IMR-90 (cell line): ENCODE data around the gene KRT8. TPM values are rescaled to one million over a fixed set of nuclear protein-coding genes. Genes with fewer than 3 reads are reported as not detected.
A peak's percentile ranks its signal among the peaks of the same experiment; 100 is the strongest.

ENCODE experiments used
- ATAC-seq: fragments of 200-7000 bp; cut with Tn5 transposase; 2 replicates; pipeline ENCODE4 v1.9.1; 2020; ENCODE audit warnings: low read depth, mild to moderate bottlenecking, moderate library complexity
- BruUV-seq: library from RNA; stranded (reverse); fragments of 400-500 nt; replicated peaks from 2 replicates; lab custom pipeline; 2021; lab: Mats Ljungman, UMichigan
- CTCF ChIA-PET: fragments of 300-600 bp; formaldehyde crosslinking; extraction: SDS; loops from one replicate; lab custom pipeline; 2021; ENCODE audit warnings: antibody characterized with exemption; lab: Yijun Ruan, JAX
- POLR2A ChIA-PET: fragments of 300-600 bp; sonication (Branson Sonifier 250); formaldehyde crosslinking; loops from one replicate; lab custom pipeline; 2022; ENCODE audit warnings: antibody characterized with exemption; ENCODE audit not compliant: unreplicated experiment; lab: Charles Lee
- DNase-seq: peaks from one replicate; pipeline ENCODE4 v3.0.0; 2013
- H2AFZ ChIP-seq: replicated peaks from 2 replicates; pipeline ENCODE3; 2013; ENCODE audit warnings: low read length, mild to moderate bottlenecking; ENCODE audit not compliant: poor library complexity
- H2AK5ac ChIP-seq: 2 replicates; pipeline ENCODE4 v1.6.1; 2013; ENCODE audit warnings: low read depth, low read length, inconsistent platforms
- H2AK9ac ChIP-seq: replicated peaks from 2 replicates; pipeline ENCODE3; 2013; ENCODE audit warnings: mild to moderate bottlenecking, low read depth, low read length, moderate library complexity; ENCODE audit not compliant: poor library complexity
- H2BK120ac ChIP-seq: 2 replicates; pipeline ENCODE4 v1.6.1; 2013; ENCODE audit warnings: low read depth, low read length, inconsistent platforms
- H2BK15ac ChIP-seq: 3 replicates; pipeline ENCODE4 v1.6.1; 2013; ENCODE audit warnings: low read depth, low read length, inconsistent platforms
- H2BK20ac ChIP-seq: 2 replicates; pipeline ENCODE4 v1.6.1; 2013; ENCODE audit warnings: low read depth, mild to moderate bottlenecking, inconsistent platforms, low read length, moderate library complexity
- H2BK5ac ChIP-seq: 2 replicates; pipeline ENCODE4 v1.6.1; 2013; ENCODE audit warnings: mild to moderate bottlenecking, low read depth, low read length, inconsistent platforms; ENCODE audit not compliant: poor library complexity, severe bottlenecking
- H3K14ac ChIP-seq: replicated peaks from 2 replicates; pipeline ENCODE4 v1.6.1; 2013; ENCODE audit warnings: low read depth, low read length, inconsistent platforms
- H3K18ac ChIP-seq: 2 replicates; pipeline ENCODE4 v1.6.1; 2013; ENCODE audit warnings: low read depth, low read length, control low read depth
- H3K23ac ChIP-seq: 2 replicates; pipeline ENCODE4 v1.6.1; 2013; ENCODE audit warnings: low read depth, low read length, inconsistent platforms
- H3K27ac ChIP-seq: 2 replicates; pipeline ENCODE4 v1.5.1; 2013; ENCODE audit warnings: mild to moderate bottlenecking, control low read depth, low read length; ENCODE audit not compliant: insufficient read depth
- H3K27me3 ChIP-seq: 2 replicates; pipeline ENCODE4 v1.6.1; 2013; ENCODE audit warnings: low read length; ENCODE audit not compliant: control insufficient read depth, insufficient read depth
- H3K36me3 ChIP-seq: 2 replicates; pipeline ENCODE4 v1.6.1; 2013; ENCODE audit warnings: low read length, mixed read lengths; ENCODE audit not compliant: control insufficient read depth, insufficient read depth
- H3K4ac ChIP-seq: 2 replicates; pipeline ENCODE4 v1.6.1; 2013; ENCODE audit warnings: low read depth, low read length, inconsistent platforms
- H3K4me1 ChIP-seq: 2 replicates; pipeline ENCODE4 v1.6.1; 2013; ENCODE audit warnings: low read length, mixed read lengths; ENCODE audit not compliant: control insufficient read depth, insufficient read depth
- H3K4me2 ChIP-seq: 2 replicates; pipeline ENCODE4 v1.6.1; 2013; ENCODE audit warnings: low read depth, mild to moderate bottlenecking, control low read depth, low read length, moderate library complexity
- H3K4me3 ChIP-seq: 2 replicates; pipeline ENCODE4 v1.5.1; 2013; ENCODE audit warnings: low read depth, mild to moderate bottlenecking, control low read depth, low read length, moderate library complexity; ENCODE audit not compliant: insufficient read depth
- H3K56ac ChIP-seq: 2 replicates; pipeline ENCODE4 v1.6.1; 2013; ENCODE audit warnings: low read length, inconsistent platforms; ENCODE audit not compliant: insufficient read depth; ENCODE audit errors: extremely low read depth
- H3K79me1 ChIP-seq, 2 experiments: 2 replicates each; pipeline ENCODE4 v1.6.1; 2013; ENCODE audit warnings: low read length in 2 of 2, inconsistent platforms in 1 of 2, low read depth in 1 of 2
- H3K9ac ChIP-seq: 2 replicates; pipeline ENCODE4 v1.6.1; 2013; ENCODE audit warnings: low read depth, low read length, control low read depth
- H3K9me1 ChIP-seq: 2 replicates; pipeline ENCODE4 v1.6.1; 2013; ENCODE audit warnings: low read length, inconsistent platforms; ENCODE audit not compliant: insufficient read depth
- H3K9me3 ChIP-seq: 2 replicates; pipeline ENCODE4 v1.6.1; 2013; ENCODE audit warnings: low read length; ENCODE audit not compliant: control insufficient read depth, insufficient read depth
- H4K20me1 ChIP-seq: 2 replicates; pipeline ENCODE4 v1.6.1; 2013; ENCODE audit warnings: low read length, inconsistent platforms; ENCODE audit not compliant: insufficient read depth
- H4K5ac ChIP-seq: 2 replicates; pipeline ENCODE4 v1.6.1; 2013; ENCODE audit warnings: mild to moderate bottlenecking, low read depth, low read length, control low read depth
- H4K8ac ChIP-seq, 2 experiments: 2 replicates each; pipeline ENCODE4 v1.6.1; 2013; ENCODE audit warnings: low read depth in 2 of 2, low read length in 2 of 2, control low read depth in 1 of 2, inconsistent platforms in 1 of 2
- H4K91ac ChIP-seq: 2 replicates; pipeline ENCODE4 v1.6.1; 2013; ENCODE audit warnings: low read depth, low read length, inconsistent platforms; ENCODE audit not compliant: insufficient read depth
- BHLHE40 ChIP-seq: fragments of 150-350 bp; IDR thresholded peaks from 2 replicates; pipeline ENCODE4 v1.6.1; 2016; ENCODE audit warnings: mild to moderate bottlenecking, low read depth, low read length
- CEBPB ChIP-seq: IDR thresholded peaks from 2 replicates; pipeline ENCODE4 v1.6.1; 2012; ENCODE audit warnings: low read depth, low read length, improper control_type of control experiment
- CHD1 ChIP-seq: IDR thresholded peaks from 2 replicates; pipeline ENCODE4 v1.6.1; 2012; ENCODE audit warnings: low read depth, low read length, improper control_type of control experiment
- CTCF ChIP-seq: conservative IDR thresholded peaks from 2 replicates; pipeline ENCODE4 v1.5.1; 2012; ENCODE audit warnings: mild to moderate bottlenecking, low read depth, low read length, improper control_type of control experiment
- ELK1 ChIP-seq: fragments of 150-350 bp; IDR thresholded peaks from 2 replicates; pipeline ENCODE4 v1.6.1; 2016; ENCODE audit warnings: low read depth, mild to moderate bottlenecking, low read length, moderate library complexity, borderline replicate concordance
- FOS ChIP-seq: fragments of 150-350 bp; IDR thresholded peaks from 2 replicates; pipeline ENCODE4 v1.6.1; 2016; ENCODE audit warnings: low read depth, low read length
- MAZ ChIP-seq: IDR thresholded peaks from 2 replicates; pipeline ENCODE4 v1.6.1; 2012; ENCODE audit warnings: low read depth, mild to moderate bottlenecking, low read length, improper control_type of control experiment, moderate library complexity, borderline replicate concordance
- MXI1 ChIP-seq: IDR thresholded peaks from 2 replicates; pipeline ENCODE4 v1.6.1; 2012; ENCODE audit warnings: low read depth, mild to moderate bottlenecking, low read length, moderate library complexity, borderline replicate concordance
- NFE2L2 ChIP-seq: fragments of 150-350 bp; IDR thresholded peaks from 2 replicates; pipeline ENCODE4 v1.6.1; 2016; ENCODE audit warnings: low read depth, mild to moderate bottlenecking, low read length
- RAD21 ChIP-seq: IDR thresholded peaks from 2 replicates; pipeline ENCODE4 v1.6.1; 2012; ENCODE audit warnings: low read length, improper control_type of control experiment
- RCOR1 ChIP-seq: IDR thresholded peaks from 2 replicates; pipeline ENCODE4 v1.6.1; 2012; ENCODE audit warnings: mild to moderate bottlenecking, low read length, improper control_type of control experiment; ENCODE audit not compliant: insufficient replicate concordance
- RFX5 ChIP-seq: IDR thresholded peaks from 2 replicates; pipeline ENCODE4 v1.8.0; 2012; ENCODE audit warnings: low read depth, mild to moderate bottlenecking, low read length, moderate library complexity
- USF2 ChIP-seq: fragments of 150-350 bp; IDR thresholded peaks from 2 replicates; pipeline ENCODE4 v1.6.1; 2017; ENCODE audit warnings: mild to moderate bottlenecking, antibody characterized with exemption, low read length, low read depth
- WGBS, 2 experiments: methylation state at CpG; one replicate each; pipeline versions ENCODE4 v1.1.5 to v1.1.7; 2013; ENCODE audit warnings: missing lambda C conversion rate in 2 of 2; ENCODE audit not compliant: insufficient read length in 1 of 2; ENCODE audit errors: extremely low coverage in 2 of 2; 5-methylcytosine and 5-hydroxymethylcytosine counted together
- dilution Hi-C: fragments of 300-500 bp; cut with HindIII; formaldehyde crosslinking; loops from one replicate; pipeline ENCODE4 v1.14.3; 2018; ENCODE audit warnings: low sequenced_read_pairs; ENCODE audit not compliant: unreplicated experiment
- in situ Hi-C: fragments of 300-500 bp; cut with MboI; formaldehyde crosslinking; loops from 3 replicates; pipeline ENCODE4 v1.14.3; 2019; ENCODE audit warnings: low sequenced_read_pairs, inconsistent platforms, mixed read lengths
- intact Hi-C: fragments of 100-400 bp; cut with micrococcal nuclease; formaldehyde crosslinking; loops from 2 replicates; pipeline ENCODE4 v1.10.0; 2022
- polyA plus RNA-seq, 3 experiments: library from polyadenylated mRNA; depleted of rRNA; stranded (reverse); fragments of >200 nt; gene quantifications; 2 replicates each; pipeline ENCODE4 v1.2.3, GENCODE V29; 2012; ENCODE audit warnings: low replicate concordance in 1 of 3
- total RNA-seq: library from RNA; depleted of rRNA; stranded (reverse); fragments of >200 nt; gene quantifications from 2 replicates; pipeline ENCODE4 v1.2.3, GENCODE V29; 2012

KRT8 gene
- total and polyA plus RNA-seq, 2 of the 4 experiments (the other 2 are of a cell fraction) = 10.9 to 39.3 TPM

GRCh38 chr12:52877242-52877641 lies 27.6 kb downstream of the KRT8 start (continued):
- TF ChIP-seq CTCF (no peak), RAD21 (no peak)

GRCh38 chr12:52876372-52876771 lies 28.5 kb downstream of the KRT8 start:
- no peaks in the 10 kb centered on the region for H3K27me3 ChIP-seq
- no peak overlapping the region; the same call in 1 of the 2 replicates for H2AK5ac ChIP-seq
- no peak overlapping the region for H2BK15ac ChIP-seq
- H3K9me1 ChIP-seq = peaks cover 19% of the 10 kb centered on the region
- ATAC-seq (no peak), DNase-seq (no peak)
- 80% methylated on average over 2 of the region's 7 CpGs; no CpG with 5 or more reads in 1 of the 2 experiments for WGBS, 2 experiments
- no peaks in the 10 kb centered on the region for H3K36me3 ChIP-seq
- peaks cover 20% of the 10 kb centered on the region for H3K4me1 ChIP-seq
- 0 out of 2 replicates have a peak overlapping the region, but pooled peaks have one; percentile 7 for H3K4ac ChIP-seq
- no peak overlapping the region for H3K27ac ChIP-seq
- dilution Hi-C loops = loop anchor here (25.0 kb wide), 1 partner anchor 111 kb away; no protein-coding TSS in a partner anchor
- no peaks in the 10 kb centered on the region for H4K20me1 ChIP-seq
- ChIA-PET POLR2A (no interaction called here), CTCF (interaction anchor here (0.6 kb wide), 1 partner anchor 1567 kb away, joined by 3 read pairs; no protein-coding TSS in a partner anchor)
- H3K4me2 ChIP-seq = no peak overlapping the region
- 0 out of 2 replicates have a peak overlapping the region, but pooled peaks have one; percentile 3 for H2BK120ac ChIP-seq
- H3K9me3 ChIP-seq = no peaks in the 10 kb centered on the region
- H4K5ac ChIP-seq = no peak overlapping the region
- H3K56ac ChIP-seq = no peak overlapping the region
- no peak overlapping the region for H3K14ac ChIP-seq
- BruUV-seq = no TSS peak
- H3K79me1 ChIP-seq = no peaks in the 10 kb centered on the region
- H2AFZ ChIP-seq = peak overlapping the region; percentile 40
- H2BK5ac ChIP-seq = no peak overlapping the region
- H3K18ac ChIP-seq = no peak overlapping the region
- intact Hi-C loops = loop anchor here (10.0 kb wide), 2 partner anchors 592 to 662 kb away; no protein-coding TSS in a partner anchor
- no peak overlapping the region for H3K9ac ChIP-seq
- H4K8ac ChIP-seq = no peak overlapping the region
- no peak overlapping the region for H2AK9ac ChIP-seq
- no peak for TF ChIP-seq MXI1
- no peak for TF ChIP-seq NFE2L2
- TF ChIP-seq USF2 = no peak
- TF ChIP-seq MAZ = no peak
- TF ChIP-seq BHLHE40 = no peak
- no peak for TF ChIP-seq RAD21
- no peak for TF ChIP-seq RCOR1
- no peak for TF ChIP-seq CEBPB
- no peak for TF ChIP-seq CHD1
- TF ChIP-seq ELK1 = no peak
- no peak for TF ChIP-seq FOS
- TF ChIP-seq RFX5 = no peak
- no peak overlapping the region for H3K23ac ChIP-seq
- in situ Hi-C loops = loop anchor here (5.0 kb wide), 3 partner anchors 294 to 729 kb away; no protein-coding TSS in a partner anchor
- peak overlapping the region; percentile 28; the same call in 1 of the 2 replicates for H4K91ac ChIP-seq
- no peak overlapping the region for H2BK20ac ChIP-seq
- no peak overlapping the region for H3K4me3 ChIP-seq
